ENCODE results near the gene RANBP1. TPM values are rescaled to one million over a fixed set of nuclear protein-coding genes. Genes with fewer than 3 reads are reported as not detected.

Gene RANBP1
- total RNA-seq, 2 experiments from 2014 or later = 406 to 570 TPM

DNA sequence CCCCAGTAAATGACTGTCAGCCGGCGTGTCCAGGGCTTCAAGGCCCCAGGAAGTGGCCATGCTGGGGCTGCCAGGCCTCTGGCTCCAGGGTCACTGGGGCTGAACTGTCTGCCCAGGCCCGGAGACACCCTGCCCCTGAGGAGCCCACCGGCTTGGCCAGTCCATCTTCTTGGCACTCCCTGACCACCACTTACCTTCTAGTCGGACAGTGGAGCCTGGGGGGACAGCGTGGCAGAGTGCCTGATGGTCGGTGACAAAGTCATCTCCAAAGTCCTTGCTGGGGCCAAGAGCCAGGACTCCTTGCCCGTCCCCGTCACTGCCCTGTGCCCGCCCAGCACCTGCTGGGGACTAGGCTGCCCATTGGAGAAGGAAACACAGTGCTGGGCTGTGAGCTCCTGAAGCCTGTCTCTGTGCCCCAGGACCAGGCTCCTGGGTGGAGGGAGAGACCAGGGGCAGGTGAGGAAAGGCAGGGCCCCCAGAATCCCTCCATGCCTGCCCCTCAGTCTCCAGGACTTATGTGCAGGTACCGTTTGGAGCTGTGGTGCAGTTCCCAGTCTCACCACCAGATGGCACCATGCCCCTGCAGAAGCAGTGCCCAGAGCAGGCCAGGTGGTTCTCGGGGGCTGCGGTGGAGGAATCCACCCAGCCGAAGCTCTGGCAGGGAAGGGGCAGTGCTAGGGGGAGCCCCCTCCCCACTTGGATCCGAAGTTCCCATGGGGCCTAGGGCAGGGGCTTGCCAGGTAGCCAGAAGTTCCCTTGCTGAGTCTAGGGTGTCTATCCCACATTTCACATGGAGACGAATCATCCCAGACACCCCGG, 40.9 kb downstream of the RANBP1 start:
- ChIA-PET POLR2A (no interaction called here), CTCF (ENCODE audit: unreplicated experiment) (interaction anchor here (0.6 kb wide), 1 partner anchor 82 kb away, joined by 4 read pairs; no protein-coding TSS in a partner anchor)
- H3K4me1 ChIP-seq (ENCODE audit: insufficient read depth, low read length, poor library complexity, severe bottlenecking) = no peaks in the 10 kb centered on the region
- H3K9me2 ChIP-seq (ENCODE audit: insufficient read depth, low read length) = no peaks in the 10 kb centered on the region
- intact Hi-C loops (cut with micrococcal nuclease; ENCODE audit: unreplicated experiment) = loop anchor here (1.0 to 10.0 kb wide), 5 partner anchors 81 to 538 kb away; partner anchors contain the start of gene RTN4R
- no peak overlapping the region for H3K4me3 ChIP-seq (ENCODE audit: low read depth, low read length, poor library complexity, severe bottlenecking)
- peak; percentile 75 for DNase-seq (ENCODE audit: low spot score)
- no peaks in the 10 kb centered on the region for H3K79me2 ChIP-seq (ENCODE audit: insufficient read depth, low read depth, low read length)
- H3K36me3 ChIP-seq (ENCODE audit: insufficient read depth, low read length) = no peaks in the 10 kb centered on the region
- H3K4me2 ChIP-seq (ENCODE audit: low read length) = no peak overlapping the region
- TF ChIP-seq, protein P1, sequence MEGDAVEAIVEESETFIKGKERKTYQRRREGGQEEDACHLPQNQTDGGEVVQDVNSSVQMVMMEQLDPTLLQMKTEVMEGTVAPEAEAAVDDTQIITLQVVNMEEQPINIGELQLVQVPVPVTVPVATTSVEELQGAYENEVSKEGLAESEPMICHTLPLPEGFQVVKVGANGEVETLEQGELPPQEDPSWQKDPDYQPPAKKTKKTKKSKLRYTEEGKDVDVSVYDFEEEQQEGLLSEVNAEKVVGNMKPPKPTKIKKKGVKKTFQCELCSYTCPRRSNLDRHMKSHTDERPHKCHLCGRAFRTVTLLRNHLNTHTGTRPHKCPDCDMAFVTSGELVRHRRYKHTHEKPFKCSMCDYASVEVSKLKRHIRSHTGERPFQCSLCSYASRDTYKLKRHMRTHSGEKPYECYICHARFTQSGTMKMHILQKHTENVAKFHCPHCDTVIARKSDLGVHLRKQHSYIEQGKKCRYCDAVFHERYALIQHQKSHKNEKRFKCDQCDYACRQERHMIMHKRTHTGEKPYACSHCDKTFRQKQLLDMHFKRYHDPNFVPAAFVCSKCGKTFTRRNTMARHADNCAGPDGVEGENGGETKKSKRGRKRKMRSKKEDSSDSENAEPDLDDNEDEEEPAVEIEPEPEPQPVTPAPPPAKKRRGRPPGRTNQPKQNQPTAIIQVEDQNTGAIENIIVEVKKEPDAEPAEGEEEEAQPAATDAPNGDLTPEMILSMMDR (conservative IDR thresholded peaks at IDR 0.05; ENCODE audit: low read length) = peak; percentile 89
- no peak for TF ChIP-seq EZH2phosphoT487 (IDR thresholded peaks at IDR 0.05; ENCODE audit: borderline replicate concordance, low read depth, low read length)
- BruUV-seq (replicated peaks) = no TSS peak
- no peak overlapping the region for H2AFZ ChIP-seq (ENCODE audit: low read length)
- no peak overlapping the region for H3K27ac ChIP-seq (ENCODE audit: low read depth, low read length, poor library complexity, severe bottlenecking)
- H4K20me1 ChIP-seq (ENCODE audit: insufficient read depth, low read length) = no peaks in the 10 kb centered on the region
- H3K9me3 ChIP-seq (ENCODE audit: low read length) = no peaks in the 10 kb centered on the region

DNA sequence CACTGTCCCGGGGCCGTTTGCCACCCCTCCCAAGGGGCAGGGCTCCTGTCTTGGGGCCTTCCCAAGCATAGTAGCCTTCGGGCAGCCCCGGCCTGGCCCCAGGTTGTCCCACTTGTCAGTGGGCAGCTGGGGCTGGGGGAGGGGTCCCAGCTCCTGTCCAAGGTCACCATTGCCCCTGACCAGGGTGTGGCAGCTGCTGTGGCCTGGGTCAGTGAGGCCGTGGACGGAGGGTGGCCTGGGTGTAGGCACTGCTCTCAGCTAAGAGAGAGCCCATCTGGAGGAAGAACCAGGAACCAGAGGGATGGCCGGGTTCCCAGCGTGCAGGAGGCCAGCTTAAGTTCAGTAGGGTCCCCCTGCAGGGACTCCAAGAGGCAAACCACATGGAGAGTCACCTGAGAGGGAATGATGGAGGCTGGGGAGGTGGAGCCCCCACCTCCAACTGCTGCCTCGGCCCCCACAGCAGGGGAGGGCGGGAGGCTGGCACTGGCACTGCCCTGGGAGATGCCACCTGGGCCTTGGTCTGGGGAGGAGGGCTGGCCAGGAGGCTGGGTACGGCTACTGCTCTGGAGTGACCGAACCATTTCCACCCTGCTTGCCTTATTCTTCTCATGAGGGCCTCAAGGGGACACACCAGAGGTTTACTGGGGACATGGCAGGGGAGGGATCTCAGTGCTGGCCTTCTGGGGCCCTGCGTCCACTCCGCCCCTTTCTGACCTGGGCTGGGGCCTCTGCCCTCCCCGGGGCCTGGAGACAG, 41.7 kb downstream of the RANBP1 start:
- no peak overlapping the region for H3K27ac ChIP-seq (ENCODE audit: low read depth, low read length, poor library complexity, severe bottlenecking)
- H3K36me3 ChIP-seq (ENCODE audit: insufficient read depth, low read length) = no peaks in the 10 kb centered on the region
- no peak overlapping the region for H2AFZ ChIP-seq (ENCODE audit: low read length)
- no peaks in the 10 kb centered on the region for H3K79me2 ChIP-seq (ENCODE audit: insufficient read depth, low read depth, low read length)
- no peak overlapping the region for H3K4me2 ChIP-seq (ENCODE audit: low read length)
- no peaks in the 10 kb centered on the region for H4K20me1 ChIP-seq (ENCODE audit: insufficient read depth, low read length)
- CTCF ChIA-PET (ENCODE audit: unreplicated experiment) = interaction anchor here (0.6 kb wide), 1 partner anchor 81 kb away, joined by 4 read pairs; no protein-coding TSS in a partner anchor
- no TSS peak for BruUV-seq (replicated peaks)
- no peaks in the 10 kb centered on the region for H3K9me2 ChIP-seq (ENCODE audit: insufficient read depth, low read length)
- POLR2A ChIA-PET = no interaction called here
- no peak for DNase-seq (ENCODE audit: low spot score)
- H3K4me1 ChIP-seq (ENCODE audit: insufficient read depth, low read length, poor library complexity, severe bottlenecking) = no peaks in the 10 kb centered on the region
- no peaks in the 10 kb centered on the region for H3K9me3 ChIP-seq (ENCODE audit: low read length)
- no peak for TF ChIP-seq EZH2phosphoT487 (IDR thresholded peaks at IDR 0.05; ENCODE audit: borderline replicate concordance, low read depth, low read length)
- TF ChIP-seq, protein P1 (conservative IDR thresholded peaks at IDR 0.05; ENCODE audit: low read length) = no peak
- H3K4me3 ChIP-seq (ENCODE audit: low read depth, low read length, poor library complexity, severe bottlenecking) = no peak overlapping the region
- intact Hi-C loops (cut with micrococcal nuclease; ENCODE audit: unreplicated experiment) = loop anchor here (1.0 to 10.0 kb wide), 5 partner anchors 81 to 537 kb away; partner anchors contain the start of gene RTN4R

Measured in OCI-LY7 (cell line).